Measurements from ENCODE around the gene ARAP1. TPM values are rescaled to one million over a fixed set of nuclear protein-coding genes. Genes with fewer than 3 reads are reported as not detected.

The ARAP1 gene
- total RNA-seq, 2 donors from 2014 or later = 95.2 to 109 TPM

DNA sequence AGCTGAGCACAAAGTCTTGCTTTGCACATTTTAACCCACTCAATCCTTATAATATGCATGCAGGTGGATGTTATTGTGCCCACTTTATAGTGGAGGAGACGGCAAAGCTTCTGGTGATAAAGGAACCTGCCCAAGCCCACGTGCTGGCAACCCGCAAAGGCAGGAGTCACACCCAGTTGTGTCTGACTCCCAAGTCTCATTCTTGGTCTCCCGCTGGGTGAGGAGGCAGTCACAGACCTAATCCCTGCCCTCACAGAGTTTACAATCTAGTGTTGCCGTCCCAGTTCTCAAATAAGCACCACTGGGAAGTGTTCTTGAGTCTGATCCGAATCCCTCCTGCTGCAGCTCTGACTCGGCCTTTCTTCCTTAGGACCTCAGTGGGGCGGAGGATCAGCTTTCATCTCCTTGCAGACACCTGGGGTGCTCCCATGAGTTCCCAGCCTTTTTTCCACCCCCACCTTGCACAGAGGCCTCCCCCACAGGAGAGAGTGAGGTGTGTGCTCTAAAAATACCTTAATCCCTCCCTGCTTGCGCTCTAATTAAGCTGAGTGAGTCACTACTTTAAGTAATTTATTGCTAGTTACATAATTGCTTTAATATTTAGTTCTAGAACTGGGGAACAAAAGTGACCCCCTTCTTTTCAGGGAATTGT, 93.1 kb downstream of the ARAP1 start:
- TF ChIP-seq POLR2AphosphoS5 (IDR thresholded peaks at IDR 0.05) (no peak), CTCF (IDR thresholded peaks at IDR 0.05) (no peak), POLR2A (IDR thresholded peaks at IDR 0.05) (no peak)
- intact Hi-C loops (cut with DNase I) = no loop called here
- 77% methylated on average over 9 of the region's 9 CpGs for WGBS

DNA sequence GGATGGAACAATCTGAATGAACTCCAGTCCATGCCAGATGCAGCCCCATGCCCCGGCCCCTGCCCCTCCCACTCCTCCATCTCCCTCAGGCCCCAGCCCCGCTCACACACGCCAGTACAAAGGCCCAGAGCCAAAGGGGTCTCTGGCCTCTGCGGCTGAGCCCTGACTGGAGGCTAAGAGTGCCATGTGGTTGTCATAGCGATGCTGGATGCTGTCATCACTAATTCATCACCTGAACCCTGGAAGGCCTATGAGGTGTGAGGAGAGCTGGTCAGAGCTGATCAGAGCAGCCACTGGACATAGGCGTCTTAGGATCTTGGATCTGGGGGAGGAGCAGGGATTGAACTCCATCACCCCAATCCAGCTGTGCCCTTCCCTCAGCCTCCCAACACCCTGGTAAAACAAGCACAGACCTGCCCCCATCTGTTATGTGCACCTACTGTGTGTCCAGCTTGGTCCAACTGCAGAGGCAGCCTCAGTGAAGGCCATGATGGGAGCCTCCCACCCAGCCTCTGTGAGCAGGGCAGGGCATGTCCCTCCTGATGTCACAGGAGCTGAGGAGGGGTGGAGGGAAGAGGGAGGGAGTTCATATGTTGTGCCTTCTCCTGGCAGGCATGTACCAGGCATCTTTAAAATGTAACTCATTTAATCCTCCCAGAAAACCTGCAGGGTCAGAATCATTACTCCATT, 94.7 kb downstream of the ARAP1 start:
- Histone ChIP-seq H3K36me3 (no peaks in the 10 kb centered on the region), H3K4me1 (replicated peaks) (no peaks in the 10 kb centered on the region), H3K27me3 (replicated peaks; ENCODE audit: insufficient read depth) (no peaks in the 10 kb centered on the region), H3K4me3 (no peak overlapping the region), H3K27ac (no peak overlapping the region), H3K9me3 (no peaks in the 10 kb centered on the region)
- 79% methylated on average over 5 of the region's 6 CpGs for WGBS
- no peak for DNase-seq (ENCODE audit: low spot score)
- intact Hi-C loops (cut with DNase I) = no loop called here
- TF ChIP-seq POLR2A (IDR thresholded peaks at IDR 0.05) (no peak), CTCF (IDR thresholded peaks at IDR 0.05) (no peak), POLR2AphosphoS5 (IDR thresholded peaks at IDR 0.05) (no peak)

More for the DNA sequence above, 93.1 kb downstream of the ARAP1 start:
- no peak overlapping the region for H3K27ac ChIP-seq
- no peaks in the 10 kb centered on the region for H3K36me3 ChIP-seq
- no peak overlapping the region for H3K4me3 ChIP-seq
- no peaks in the 10 kb centered on the region for H3K9me3 ChIP-seq
- no peaks in the 10 kb centered on the region for H3K27me3 ChIP-seq (replicated peaks; ENCODE audit: insufficient read depth)
- DNase-seq (ENCODE audit: low spot score) = no peak
- H3K4me1 ChIP-seq (replicated peaks) = no peaks in the 10 kb centered on the region

DNA sequence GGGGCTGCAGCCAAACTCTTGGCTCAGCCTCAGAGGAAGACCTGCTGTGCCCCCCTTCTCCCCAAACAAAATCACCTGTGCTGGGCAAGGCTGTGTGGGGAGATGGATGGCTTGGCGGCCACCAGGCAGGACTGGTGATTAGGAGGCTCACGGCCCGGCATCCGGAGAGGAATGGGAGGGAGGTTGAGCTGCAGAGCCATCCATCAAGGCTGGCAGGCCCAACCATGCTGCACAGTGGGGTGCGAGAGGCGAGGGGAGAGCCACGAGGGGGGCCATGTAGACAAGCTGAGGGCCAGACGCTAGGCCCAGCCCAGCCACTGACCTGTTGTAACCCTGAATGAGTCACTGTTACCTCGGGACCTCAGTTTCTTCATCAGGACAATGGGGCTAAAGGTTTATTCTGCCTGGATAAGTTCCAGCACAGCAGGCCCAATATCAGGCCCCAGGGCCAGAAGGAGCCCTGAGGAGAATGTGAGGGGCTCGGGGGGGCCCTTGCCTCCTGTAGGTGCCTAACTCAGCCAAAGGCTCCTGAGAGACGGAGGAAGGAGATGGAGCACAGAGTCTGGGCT, 96.2 kb downstream of the ARAP1 start:
- Histone ChIP-seq H3K9me3 (no peaks in the 10 kb centered on the region), H3K27me3 (replicated peaks; ENCODE audit: insufficient read depth) (no peaks in the 10 kb centered on the region), H3K36me3 (no peaks in the 10 kb centered on the region), H3K4me1 (replicated peaks) (no peaks in the 10 kb centered on the region), H3K4me3 (no peak overlapping the region), H3K27ac (no peak overlapping the region)
- WGBS = 70% methylated on average over 11 of the region's 11 CpGs
- DNase-seq (ENCODE audit: low spot score) = no peak
- intact Hi-C loops (cut with DNase I) = no loop called here
- TF ChIP-seq POLR2A (IDR thresholded peaks at IDR 0.05) = no peak
- TF ChIP-seq POLR2AphosphoS5 (IDR thresholded peaks at IDR 0.05) = no peak
- TF ChIP-seq CTCF (IDR thresholded peaks at IDR 0.05) = no peak

- TF ChIP-seq CTCF (IDR thresholded peaks at IDR 0.05) = no peak
- TF ChIP-seq POLR2AphosphoS5 (IDR thresholded peaks at IDR 0.05) = no peak
- no peak for TF ChIP-seq POLR2A (IDR thresholded peaks at IDR 0.05)
- Histone ChIP-seq H3K9me3 (no peaks in the 10 kb centered on the region), H3K4me1 (replicated peaks) (no peaks in the 10 kb centered on the region), H3K36me3 (no peaks in the 10 kb centered on the region), H3K27me3 (replicated peaks; ENCODE audit: insufficient read depth) (no peaks in the 10 kb centered on the region), H3K4me3 (no peak overlapping the region), H3K27ac (no peak overlapping the region)
- intact Hi-C loops (cut with DNase I) = no loop called here
- WGBS = 71% methylated on average over 8 of the region's 8 CpGs
- no peak for DNase-seq (ENCODE audit: low spot score)
Observed at GRCh38 chr11:72655014-72655413, 97.2 kb downstream of the ARAP1 start.
